Activated CD4-positive, alpha-beta T cell treated with anti-CD3 and anti-CD28 coated beads, Interleukin-2, amount 50 U/mL, for 4 hours (primary cell): ENCODE results near the gene ADCY5.

Source experiments
- DNase-seq, 2 experiments: peaks; one replicate each; pipeline ENCODE4 v3.0.0-alpha.2; 2020

ADCY5 gene

GRCh38 chr3:123405021-123405420 is 43.9 kb downstream of the ADCY5 start:
- no peak for DNase-seq

- DNase-seq = no peak
These were observed 44.5 kb downstream of the ADCY5 start for GRCh38 chr3:123404391-123404790.

- no peak for DNase-seq
These were observed 46.9 kb downstream of the ADCY5 start for GRCh38 chr3:123401836-123402530.

GRCh38 chr3:123400169-123400568 is 48.7 kb downstream of the ADCY5 start:
- no peak for DNase-seq

GRCh38 chr3:123399653-123400052 is 49.2 kb downstream of the ADCY5 start:
- DNase-seq = no peak

GRCh38 chr3:123397921-123398785 is 50.7 kb downstream of the ADCY5 start:
- DNase-seq = no peak

GRCh38 chr3:123397050-123397590 is 51.8 kb downstream of the ADCY5 start:
- DNase-seq = no peak

GRCh38 chr3:123396171-123397049 is 52.5 kb downstream of the ADCY5 start:
- no peak for DNase-seq

GRCh38 chr3:123395235-123395634 is 53.7 kb downstream of the ADCY5 start:
- no peak for DNase-seq

- no peak for DNase-seq
These were observed 54.4 kb downstream of the ADCY5 start for GRCh38 chr3:123394391-123395020.

- DNase-seq = no peak
These were observed 55.8 kb downstream of the ADCY5 start for GRCh38 chr3:123392871-123393620.

GRCh38 chr3:123392368-123392767 is 56.5 kb downstream of the ADCY5 start:
- DNase-seq = no peak

GRCh38 chr3:123390865-123391600 is 57.9 kb downstream of the ADCY5 start:
- DNase-seq = no peak

- DNase-seq = no peak
These were observed 59.3 kb downstream of the ADCY5 start for GRCh38 chr3:123389628-123389918.

GRCh38 chr3:123388811-123389627 is 59.9 kb downstream of the ADCY5 start:
- DNase-seq = no peak

- no peak for DNase-seq
These were observed 60.8 kb downstream of the ADCY5 start for GRCh38 chr3:123388042-123388441.

- no peak for DNase-seq
These were observed 61.4 kb downstream of the ADCY5 start for GRCh38 chr3:123387532-123387931.

GRCh38 chr3:123386477-123387040 is 62.3 kb downstream of the ADCY5 start:
- no peak for DNase-seq

- no peak for DNase-seq
These were observed 62.9 kb downstream of the ADCY5 start for GRCh38 chr3:123385981-123386380.

- DNase-seq = no peak
These were observed 63.4 kb downstream of the ADCY5 start for GRCh38 chr3:123385499-123385898.
